HepG2 (cell line): ENCODE data around the gene HABP4. TPM values are rescaled to one million over a fixed set of nuclear protein-coding genes. Genes with fewer than 3 reads are reported as not detected.

Experiments used
- CBX1 ChIP-seq: IDR thresholded peaks from one replicate; pipeline ENCODE4 v1.6.1; 2016; ENCODE audit warnings: antibody characterized with exemption, low read depth
- EHMT2 ChIP-seq: fragments of 200-600 bp; sonication (generic); IDR thresholded peaks from 2 replicates; pipeline ENCODE4 v1.7.0; 2017; ENCODE audit warnings: antibody characterized with exemption, low read depth, low read length, borderline replicate concordance
- IRF2 ChIP-seq: IDR thresholded peaks from 2 replicates; pipeline ENCODE4 v1.6.1; 2018; ENCODE audit warnings: missing genetic modification reagents, missing compliant biosample characterization
- NR2C2 ChIP-seq: sonication (generic); formaldehyde crosslinking; IDR thresholded peaks from 2 replicates; pipeline ENCODE4 v1.4.0; 2020; ENCODE audit warnings: missing genetic modification reagents, mild to moderate bottlenecking, moderate library complexity, borderline replicate concordance
- PHF8 ChIP-seq: sonication (generic); formaldehyde crosslinking; IDR thresholded peaks from 2 replicates; pipeline ENCODE4 v1.5.0; 2020; ENCODE audit warnings: missing genetic modification reagents
- RBAK ChIP-seq: sonication (generic); formaldehyde crosslinking; IDR thresholded peaks from 2 replicates; pipeline ENCODE4 v1.5.1; 2020; ENCODE audit warnings: mild to moderate bottlenecking, missing genetic modification reagents
- SAP130 ChIP-seq: IDR thresholded peaks from 2 replicates; pipeline ENCODE4 v1.6.1; 2016; ENCODE audit warnings: low read depth
- ZNF44 ChIP-seq: sonication (generic); formaldehyde crosslinking; IDR thresholded peaks from 2 replicates; pipeline ENCODE4 v1.5.1; 2020; ENCODE audit warnings: mild to moderate bottlenecking, missing genetic modification reagents
- ZNF563 ChIP-seq: sonication (generic); formaldehyde crosslinking; IDR thresholded peaks from 2 replicates; pipeline ENCODE4 v1.8.0; 2022; ENCODE audit warnings: mild to moderate bottlenecking, moderate library complexity, missing genetic modification reagents
- ZNF749 ChIP-seq: sonication (generic); formaldehyde crosslinking; IDR thresholded peaks from 2 replicates; pipeline ENCODE4 v1.8.0; 2022; ENCODE audit warnings: mild to moderate bottlenecking, missing genetic modification reagents, moderate library complexity, borderline replicate concordance
- ZNF841 ChIP-seq: sonication (generic); formaldehyde crosslinking; IDR thresholded peaks from 2 replicates; pipeline ENCODE4 v1.8.1; 2023; ENCODE audit warnings: missing genetic modification reagents, borderline replicate concordance
- polyA plus RNA-seq, 8 experiments: library from polyadenylated mRNA; depleted of rRNA in 3 of 8; stranded (reverse) in 7 of 8; unstranded in 1 of 8; fragments of >200 nt; fragmentation: Illumina TruSeq in 4 of 8; extraction: Trizol in 4 of 8; gene quantifications; 2 replicates each; pipeline versions ENCODE4 v1.2.1 to v1.2.3, GENCODE V29; 2011 to 2016; ENCODE audit warnings: low read depth in 4 of 8, missing spikeins in 1 of 8, mixed read lengths in 1 of 8; ENCODE audit not compliant: insufficient read depth in 1 of 8
- total RNA-seq, 5 experiments: library from RNA; depleted of rRNA; stranded (reverse); fragments of >200 nt; fragmentation: Illumina TruSeq; extraction: Trizol; gene quantifications; 2 replicates each; pipeline ENCODE4 v1.2.3, GENCODE V29; 2016; ENCODE audit warnings: low read depth in 1 of 5
- TF ChIP-seq, protein P1 (sequence below): sonication (generic); formaldehyde crosslinking; IDR thresholded peaks from 2 replicates; pipeline ENCODE4 v1.4.0; 2020; ENCODE audit warnings: mild to moderate bottlenecking, missing genetic modification reagents
- TF ChIP-seq, protein P2 (sequence below): sonication (generic); formaldehyde crosslinking; IDR thresholded peaks from 2 replicates; pipeline ENCODE4 v1.4.0; 2020; ENCODE audit warnings: missing genetic modification reagents
- TF ChIP-seq, protein P3 (sequence below): sonication (generic); formaldehyde crosslinking; IDR thresholded peaks from 2 replicates; pipeline ENCODE4 v1.5.0; 2020; ENCODE audit warnings: missing genetic modification reagents
- TF ChIP-seq, protein P4 (sequence below): IDR thresholded peaks from 2 replicates; pipeline ENCODE4 v1.6.1; 2016; ENCODE audit warnings: low read depth, missing genetic modification reagents, missing compliant biosample characterization
- TF ChIP-seq, protein P5 (sequence below): sonication (generic); formaldehyde crosslinking; IDR thresholded peaks from 2 replicates; pipeline ENCODE4 v1.5.1; 2020; ENCODE audit warnings: mild to moderate bottlenecking, missing genetic modification reagents

Gene HABP4
- total and polyA plus RNA-seq, 2 of the 13 experiments (the other 11 are each of a cell fraction or from before 2014, with no cell fraction given), result 14.3 to 26.6 TPM

DNA sequence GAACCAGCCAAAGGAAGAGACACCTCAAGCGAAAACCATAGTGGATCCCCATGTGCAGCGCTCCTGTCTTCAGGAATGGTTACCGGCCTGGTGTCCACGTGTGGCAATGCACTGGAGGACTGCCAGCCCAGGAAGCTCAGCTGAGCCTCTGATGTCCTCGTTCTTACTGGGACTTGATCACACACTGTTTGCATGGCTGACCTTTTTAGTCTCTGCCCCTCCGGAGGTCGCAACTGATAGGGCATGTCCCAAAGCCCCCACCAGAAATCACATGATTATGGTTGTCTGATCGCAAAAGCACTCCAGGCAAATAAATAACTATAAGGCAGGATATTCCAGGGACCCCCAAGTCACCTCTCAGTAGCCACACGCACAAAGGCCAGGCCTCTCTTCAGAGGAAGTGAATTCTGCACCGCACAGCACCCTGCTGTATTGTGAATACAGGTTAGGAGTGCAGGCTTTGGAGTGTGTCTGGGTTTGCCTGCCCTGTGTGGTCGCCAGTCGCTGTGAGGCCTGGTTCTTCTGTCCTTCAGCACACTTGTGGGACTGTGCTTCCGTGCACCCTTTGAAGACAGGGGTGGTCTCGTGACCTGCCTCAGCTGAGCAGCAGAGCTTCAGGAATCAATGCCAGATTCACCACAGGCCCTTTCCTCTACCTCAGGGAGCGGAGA is 13.4 kb upstream of the HABP4 start (continued):
- TF ChIP-seq, protein P1, sequence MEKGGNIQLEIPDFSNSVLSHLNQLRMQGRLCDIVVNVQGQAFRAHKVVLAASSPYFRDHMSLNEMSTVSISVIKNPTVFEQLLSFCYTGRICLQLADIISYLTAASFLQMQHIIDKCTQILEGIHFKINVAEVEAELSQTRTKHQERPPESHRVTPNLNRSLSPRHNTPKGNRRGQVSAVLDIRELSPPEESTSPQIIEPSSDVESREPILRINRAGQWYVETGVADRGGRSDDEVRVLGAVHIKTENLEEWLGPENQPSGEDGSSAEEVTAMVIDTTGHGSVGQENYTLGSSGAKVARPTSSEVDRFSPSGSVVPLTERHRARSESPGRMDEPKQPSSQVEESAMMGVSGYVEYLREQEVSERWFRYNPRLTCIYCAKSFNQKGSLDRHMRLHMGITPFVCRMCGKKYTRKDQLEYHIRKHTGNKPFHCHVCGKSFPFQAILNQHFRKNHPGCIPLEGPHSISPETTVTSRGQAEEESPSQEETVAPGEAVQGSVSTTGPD (CRISPR knock-in tag), result no peak; the same call in 1 of the 2 replicates
- TF ChIP-seq RBAK (CRISPR knock-in tag) (no peak), ZNF44 (CRISPR knock-in tag) (no peak), ZNF563 (CRISPR knock-in tag) (peak; percentile 92; the same call in 1 of the 2 replicates), SAP130 (peak; percentile 95), ZNF841 (0 out of 2 replicates have a peak, but pooled peaks have one; percentile 33), PHF8 (CRISPR knock-in tag) (peak; percentile 50; the same call in 1 of the 2 replicates), CBX1 (no peak), NR2C2 (peak; percentile 62; the same call in 1 of the 2 replicates), IRF2 (CRISPR knock-in tag) (peak; percentile 86), ZNF749 (peak; percentile 42; the same call in 1 of the 2 replicates), EHMT2 (peak; percentile 30; the same call in 1 of the 2 replicates)
- TF ChIP-seq, protein P2, sequence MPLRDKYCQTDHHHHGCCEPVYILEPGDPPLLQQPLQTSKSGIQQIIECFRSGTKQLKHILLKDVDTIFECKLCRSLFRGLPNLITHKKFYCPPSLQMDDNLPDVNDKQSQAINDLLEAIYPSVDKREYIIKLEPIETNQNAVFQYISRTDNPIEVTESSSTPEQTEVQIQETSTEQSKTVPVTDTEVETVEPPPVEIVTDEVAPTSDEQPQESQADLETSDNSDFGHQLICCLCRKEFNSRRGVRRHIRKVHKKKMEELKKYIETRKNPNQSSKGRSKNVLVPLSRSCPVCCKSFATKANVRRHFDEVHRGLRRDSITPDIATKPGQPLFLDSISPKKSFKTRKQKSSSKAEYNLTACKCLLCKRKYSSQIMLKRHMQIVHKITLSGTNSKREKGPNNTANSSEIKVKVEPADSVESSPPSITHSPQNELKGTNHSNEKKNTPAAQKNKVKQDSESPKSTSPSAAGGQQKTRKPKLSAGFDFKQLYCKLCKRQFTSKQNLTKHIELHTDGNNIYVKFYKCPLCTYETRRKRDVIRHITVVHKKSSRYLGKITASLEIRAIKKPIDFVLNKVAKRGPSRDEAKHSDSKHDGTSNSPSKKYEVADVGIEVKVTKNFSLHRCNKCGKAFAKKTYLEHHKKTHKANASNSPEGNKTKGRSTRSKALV (CRISPR knock-in tag), result 0 out of 2 replicates have a peak, but pooled peaks have one; percentile 27
- TF ChIP-seq, protein P3, sequence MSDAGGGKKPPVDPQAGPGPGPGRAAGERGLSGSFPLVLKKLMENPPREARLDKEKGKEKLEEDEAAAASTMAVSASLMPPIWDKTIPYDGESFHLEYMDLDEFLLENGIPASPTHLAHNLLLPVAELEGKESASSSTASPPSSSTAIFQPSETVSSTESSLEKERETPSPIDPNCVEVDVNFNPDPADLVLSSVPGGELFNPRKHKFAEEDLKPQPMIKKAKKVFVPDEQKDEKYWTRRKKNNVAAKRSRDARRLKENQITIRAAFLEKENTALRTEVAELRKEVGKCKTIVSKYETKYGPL (CRISPR knock-in tag), result no peak
- TF ChIP-seq, protein P4, sequence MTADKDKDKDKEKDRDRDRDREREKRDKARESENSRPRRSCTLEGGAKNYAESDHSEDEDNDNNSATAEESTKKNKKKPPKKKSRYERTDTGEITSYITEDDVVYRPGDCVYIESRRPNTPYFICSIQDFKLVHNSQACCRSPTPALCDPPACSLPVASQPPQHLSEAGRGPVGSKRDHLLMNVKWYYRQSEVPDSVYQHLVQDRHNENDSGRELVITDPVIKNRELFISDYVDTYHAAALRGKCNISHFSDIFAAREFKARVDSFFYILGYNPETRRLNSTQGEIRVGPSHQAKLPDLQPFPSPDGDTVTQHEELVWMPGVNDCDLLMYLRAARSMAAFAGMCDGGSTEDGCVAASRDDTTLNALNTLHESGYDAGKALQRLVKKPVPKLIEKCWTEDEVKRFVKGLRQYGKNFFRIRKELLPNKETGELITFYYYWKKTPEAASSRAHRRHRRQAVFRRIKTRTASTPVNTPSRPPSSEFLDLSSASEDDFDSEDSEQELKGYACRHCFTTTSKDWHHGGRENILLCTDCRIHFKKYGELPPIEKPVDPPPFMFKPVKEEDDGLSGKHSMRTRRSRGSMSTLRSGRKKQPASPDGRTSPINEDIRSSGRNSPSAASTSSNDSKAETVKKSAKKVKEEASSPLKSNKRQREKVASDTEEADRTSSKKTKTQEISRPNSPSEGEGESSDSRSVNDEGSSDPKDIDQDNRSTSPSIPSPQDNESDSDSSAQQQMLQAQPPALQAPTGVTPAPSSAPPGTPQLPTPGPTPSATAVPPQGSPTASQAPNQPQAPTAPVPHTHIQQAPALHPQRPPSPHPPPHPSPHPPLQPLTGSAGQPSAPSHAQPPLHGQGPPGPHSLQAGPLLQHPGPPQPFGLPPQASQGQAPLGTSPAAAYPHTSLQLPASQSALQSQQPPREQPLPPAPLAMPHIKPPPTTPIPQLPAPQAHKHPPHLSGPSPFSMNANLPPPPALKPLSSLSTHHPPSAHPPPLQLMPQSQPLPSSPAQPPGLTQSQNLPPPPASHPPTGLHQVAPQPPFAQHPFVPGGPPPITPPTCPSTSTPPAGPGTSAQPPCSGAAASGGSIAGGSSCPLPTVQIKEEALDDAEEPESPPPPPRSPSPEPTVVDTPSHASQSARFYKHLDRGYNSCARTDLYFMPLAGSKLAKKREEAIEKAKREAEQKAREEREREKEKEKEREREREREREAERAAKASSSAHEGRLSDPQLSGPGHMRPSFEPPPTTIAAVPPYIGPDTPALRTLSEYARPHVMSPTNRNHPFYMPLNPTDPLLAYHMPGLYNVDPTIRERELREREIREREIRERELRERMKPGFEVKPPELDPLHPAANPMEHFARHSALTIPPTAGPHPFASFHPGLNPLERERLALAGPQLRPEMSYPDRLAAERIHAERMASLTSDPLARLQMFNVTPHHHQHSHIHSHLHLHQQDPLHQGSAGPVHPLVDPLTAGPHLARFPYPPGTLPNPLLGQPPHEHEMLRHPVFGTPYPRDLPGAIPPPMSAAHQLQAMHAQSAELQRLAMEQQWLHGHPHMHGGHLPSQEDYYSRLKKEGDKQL (CRISPR knock-in tag), result peak; percentile 52; the same call in 1 of the 2 replicates
- TF ChIP-seq, protein P5, sequence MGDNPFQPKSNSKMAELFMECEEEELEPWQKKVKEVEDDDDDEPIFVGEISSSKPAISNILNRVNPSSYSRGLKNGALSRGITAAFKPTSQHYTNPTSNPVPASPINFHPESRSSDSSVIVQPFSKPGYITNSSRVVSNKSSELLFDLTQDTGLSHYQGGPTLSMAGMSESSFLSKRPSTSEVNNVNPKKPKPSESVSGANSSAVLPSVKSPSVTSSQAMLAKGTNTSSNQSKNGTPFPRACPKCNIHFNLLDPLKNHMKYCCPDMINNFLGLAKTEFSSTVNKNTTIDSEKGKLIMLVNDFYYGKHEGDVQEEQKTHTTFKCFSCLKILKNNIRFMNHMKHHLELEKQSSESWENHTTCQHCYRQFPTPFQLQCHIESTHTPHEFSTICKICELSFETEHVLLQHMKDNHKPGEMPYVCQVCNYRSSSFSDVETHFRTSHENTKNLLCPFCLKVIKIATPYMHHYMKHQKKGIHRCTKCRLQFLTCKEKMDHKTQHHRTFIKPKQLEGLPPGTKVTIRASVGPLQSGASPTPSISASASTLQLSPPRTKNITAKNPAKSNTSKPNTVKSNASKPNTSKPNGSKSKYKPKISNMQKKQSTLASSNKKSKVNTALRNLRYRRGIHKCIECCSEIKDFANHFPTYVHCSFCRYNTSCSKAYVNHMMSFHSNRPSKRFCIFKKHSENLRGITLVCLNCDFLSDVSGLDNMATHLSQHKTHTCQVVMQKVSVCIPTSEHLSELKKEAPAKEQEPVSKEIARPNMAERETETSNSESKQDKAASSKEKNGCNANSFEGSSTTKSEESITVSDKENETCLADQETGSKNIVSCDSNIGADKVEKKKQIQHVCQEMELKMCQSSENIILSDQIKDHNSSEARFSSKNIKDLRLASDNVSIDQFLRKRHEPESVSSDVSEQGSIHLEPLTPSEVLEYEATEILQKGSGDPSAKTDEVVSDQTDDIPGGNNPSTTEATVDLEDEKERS (CRISPR knock-in tag), result no peak; the same call in 1 of the 2 replicates
